ENCODE results near the gene CMIP.

CMIP gene

GRCh38 chr16:81610936-81611335 lies 166.3 kb downstream of the CMIP start:
- no peak for FAIRE-seq

- no peak for FAIRE-seq
Observed at GRCh38 chr16:81611721-81612120, 167.1 kb downstream of the CMIP start.

- FAIRE-seq, result no peak
Observed at GRCh38 chr16:81612351-81613163, 167.9 kb downstream of the CMIP start.

- FAIRE-seq, result no peak
Observed at GRCh38 chr16:81614171-81614570, 169.6 kb downstream of the CMIP start.

- no peak for FAIRE-seq
Observed at GRCh38 chr16:81614654-81615359, 170.2 kb downstream of the CMIP start.

GRCh38 chr16:81615411-81615810 lies 170.8 kb downstream of the CMIP start:
- FAIRE-seq, result no peak

GRCh38 chr16:81615833-81616232 lies 171.2 kb downstream of the CMIP start:
- FAIRE-seq, result no peak

- no peak for FAIRE-seq
Observed at GRCh38 chr16:81616321-81617020, 171.9 kb downstream of the CMIP start.

- FAIRE-seq, result no peak
Observed at GRCh38 chr16:81617021-81617346, 172.4 kb downstream of the CMIP start.

- FAIRE-seq, result no peak
Observed at GRCh38 chr16:81618187-81618586, 173.6 kb downstream of the CMIP start.

- FAIRE-seq, result no peak
Observed at GRCh38 chr16:81618661-81619060, 174.1 kb downstream of the CMIP start.

- no peak for FAIRE-seq
Observed at GRCh38 chr16:81620029-81620428, 175.4 kb downstream of the CMIP start.

- FAIRE-seq, result no peak
Observed at GRCh38 chr16:81620796-81621195, 176.2 kb downstream of the CMIP start.

GRCh38 chr16:81621496-81621895 lies 176.9 kb downstream of the CMIP start:
- no peak for FAIRE-seq

- no peak for FAIRE-seq
Observed at GRCh38 chr16:81623365-81624102, 178.9 kb downstream of the CMIP start.

- FAIRE-seq, result no peak
Observed at GRCh38 chr16:81624403-81624759, 179.8 kb downstream of the CMIP start.

GRCh38 chr16:81624760-81625543 lies 180.3 kb downstream of the CMIP start:
- no peak for FAIRE-seq

GRCh38 chr16:81625544-81626153 lies 181.0 kb downstream of the CMIP start:
- no peak for FAIRE-seq

- no peak for FAIRE-seq
Observed at GRCh38 chr16:81626181-81626674, 181.6 kb downstream of the CMIP start.

- FAIRE-seq, result no peak
Observed at GRCh38 chr16:81627024-81627423, 182.4 kb downstream of the CMIP start.

- no peak for FAIRE-seq
Observed at GRCh38 chr16:81627729-81628244, 183.2 kb downstream of the CMIP start.
